ENCODE results near the gene DCX.

DCX gene

DNA sequence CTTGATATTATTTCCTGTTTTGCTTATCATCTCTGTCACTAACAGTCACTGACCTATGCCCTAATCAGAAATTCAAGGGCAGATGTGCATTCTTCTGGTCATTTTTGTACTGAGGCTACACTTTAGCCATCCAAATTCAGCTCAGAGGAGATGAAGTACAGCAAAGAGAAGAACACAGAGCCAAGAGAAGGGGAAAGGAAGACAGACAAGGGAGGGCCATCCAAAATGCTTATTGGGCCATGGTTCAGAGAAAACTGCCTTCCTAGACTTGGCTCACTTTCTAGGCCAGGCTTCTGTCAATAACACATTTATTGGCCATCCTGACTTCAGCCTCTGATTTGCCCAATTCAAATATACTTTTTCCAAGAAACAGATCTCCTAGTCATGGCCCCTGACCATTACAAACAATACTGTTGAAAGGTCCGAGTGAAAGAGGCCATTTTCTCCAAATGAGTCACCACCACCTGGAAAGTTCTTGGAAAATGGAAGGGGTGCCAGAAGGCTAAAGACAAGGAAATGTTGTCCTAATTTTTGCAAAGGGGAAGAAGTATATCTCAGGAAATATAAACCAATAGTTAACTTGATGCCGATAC lies 56.4 kb downstream of the DCX start:
- TF ChIP-seq POLR2AphosphoS5 (IDR thresholded peaks at IDR 0.05; ENCODE audit: low read depth, low read length) = no peak
- TF ChIP-seq, protein P1, sequence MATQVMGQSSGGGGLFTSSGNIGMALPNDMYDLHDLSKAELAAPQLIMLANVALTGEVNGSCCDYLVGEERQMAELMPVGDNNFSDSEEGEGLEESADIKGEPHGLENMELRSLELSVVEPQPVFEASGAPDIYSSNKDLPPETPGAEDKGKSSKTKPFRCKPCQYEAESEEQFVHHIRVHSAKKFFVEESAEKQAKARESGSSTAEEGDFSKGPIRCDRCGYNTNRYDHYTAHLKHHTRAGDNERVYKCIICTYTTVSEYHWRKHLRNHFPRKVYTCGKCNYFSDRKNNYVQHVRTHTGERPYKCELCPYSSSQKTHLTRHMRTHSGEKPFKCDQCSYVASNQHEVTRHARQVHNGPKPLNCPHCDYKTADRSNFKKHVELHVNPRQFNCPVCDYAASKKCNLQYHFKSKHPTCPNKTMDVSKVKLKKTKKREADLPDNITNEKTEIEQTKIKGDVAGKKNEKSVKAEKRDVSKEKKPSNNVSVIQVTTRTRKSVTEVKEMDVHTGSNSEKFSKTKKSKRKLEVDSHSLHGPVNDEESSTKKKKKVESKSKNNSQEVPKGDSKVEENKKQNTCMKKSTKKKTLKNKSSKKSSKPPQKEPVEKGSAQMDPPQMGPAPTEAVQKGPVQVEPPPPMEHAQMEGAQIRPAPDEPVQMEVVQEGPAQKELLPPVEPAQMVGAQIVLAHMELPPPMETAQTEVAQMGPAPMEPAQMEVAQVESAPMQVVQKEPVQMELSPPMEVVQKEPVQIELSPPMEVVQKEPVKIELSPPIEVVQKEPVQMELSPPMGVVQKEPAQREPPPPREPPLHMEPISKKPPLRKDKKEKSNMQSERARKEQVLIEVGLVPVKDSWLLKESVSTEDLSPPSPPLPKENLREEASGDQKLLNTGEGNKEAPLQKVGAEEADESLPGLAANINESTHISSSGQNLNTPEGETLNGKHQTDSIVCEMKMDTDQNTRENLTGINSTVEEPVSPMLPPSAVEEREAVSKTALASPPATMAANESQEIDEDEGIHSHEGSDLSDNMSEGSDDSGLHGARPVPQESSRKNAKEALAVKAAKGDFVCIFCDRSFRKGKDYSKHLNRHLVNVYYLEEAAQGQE (IDR thresholded peaks at IDR 0.05; ENCODE audit: insufficient read depth in 1 of 2, low read depth in 2 of 2, low read length in 2 of 2) = no peak
- no peak for TF ChIP-seq FOXP2 (optimal IDR thresholded peaks at IDR 0.05; ENCODE audit: borderline replicate concordance, extremely low read depth, extremely low read length, insufficient read depth)
- TF ChIP-seq SIN3A (IDR thresholded peaks at IDR 0.05; ENCODE audit: borderline replicate concordance, insufficient read depth, low read length) = no peak
- TF ChIP-seq TAF1 (IDR thresholded peaks at IDR 0.05; ENCODE audit: borderline replicate concordance, insufficient read depth, low read length) = no peak

DNA sequence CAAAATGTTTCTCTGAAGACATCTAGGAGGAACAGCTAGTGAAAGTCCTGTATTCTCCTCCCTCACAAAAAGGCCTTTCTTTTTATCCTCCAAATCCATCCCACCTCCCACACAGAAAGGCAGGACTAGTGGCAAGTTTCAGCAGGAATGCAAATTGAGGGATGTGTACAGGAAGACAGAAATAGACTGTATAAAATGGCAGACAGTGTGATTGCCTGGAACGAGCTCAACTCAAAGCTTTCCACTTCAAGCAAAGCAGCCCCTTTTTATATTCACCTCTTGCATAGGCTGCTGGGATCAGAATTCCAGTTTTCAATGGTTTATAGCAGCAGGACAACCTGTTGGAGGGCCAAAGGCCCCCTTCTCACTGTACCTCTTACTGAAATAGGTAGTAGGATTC lies 57.5 kb downstream of the DCX start:
- TF ChIP-seq POLR2AphosphoS5 (IDR thresholded peaks at IDR 0.05; ENCODE audit: low read depth, low read length) (no peak), FOXP2 (optimal IDR thresholded peaks at IDR 0.05; ENCODE audit: borderline replicate concordance, extremely low read depth, extremely low read length, insufficient read depth) (no peak), SIN3A (IDR thresholded peaks at IDR 0.05; ENCODE audit: borderline replicate concordance, insufficient read depth, low read length) (no peak), TAF1 (IDR thresholded peaks at IDR 0.05; ENCODE audit: borderline replicate concordance, insufficient read depth, low read length) (no peak)
- TF ChIP-seq, protein P1 (IDR thresholded peaks at IDR 0.05; ENCODE audit: insufficient read depth in 1 of 2, low read depth in 2 of 2, low read length in 2 of 2) = no peak

DNA sequence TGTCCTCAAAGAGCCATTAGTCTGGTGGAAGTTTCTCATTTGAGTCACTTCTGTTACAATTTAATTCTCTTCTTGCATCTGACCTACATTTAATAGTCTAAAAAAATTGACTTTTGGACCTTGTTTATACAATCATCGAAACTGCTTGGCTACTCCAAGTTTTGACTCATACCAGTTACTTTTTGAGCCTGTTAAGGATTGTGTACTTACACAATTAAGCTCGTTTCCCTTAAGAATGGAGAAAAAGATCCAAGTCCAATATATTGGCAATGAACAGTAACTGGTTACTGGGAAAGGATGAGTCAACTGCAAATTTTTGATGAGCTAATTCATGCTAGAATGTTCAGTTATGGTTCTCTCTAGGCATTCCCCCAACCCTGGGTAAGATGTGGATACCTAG lies 58.2 kb downstream of the DCX start:
- TF ChIP-seq, protein P1 (IDR thresholded peaks at IDR 0.05; ENCODE audit: insufficient read depth in 1 of 2, low read depth in 2 of 2, low read length in 2 of 2) = no peak
- TF ChIP-seq TAF1 (IDR thresholded peaks at IDR 0.05; ENCODE audit: borderline replicate concordance, insufficient read depth, low read length) = no peak
- TF ChIP-seq SIN3A (IDR thresholded peaks at IDR 0.05; ENCODE audit: borderline replicate concordance, insufficient read depth, low read length) = no peak
- no peak for TF ChIP-seq FOXP2 (optimal IDR thresholded peaks at IDR 0.05; ENCODE audit: borderline replicate concordance, extremely low read depth, extremely low read length, insufficient read depth)

DNA sequence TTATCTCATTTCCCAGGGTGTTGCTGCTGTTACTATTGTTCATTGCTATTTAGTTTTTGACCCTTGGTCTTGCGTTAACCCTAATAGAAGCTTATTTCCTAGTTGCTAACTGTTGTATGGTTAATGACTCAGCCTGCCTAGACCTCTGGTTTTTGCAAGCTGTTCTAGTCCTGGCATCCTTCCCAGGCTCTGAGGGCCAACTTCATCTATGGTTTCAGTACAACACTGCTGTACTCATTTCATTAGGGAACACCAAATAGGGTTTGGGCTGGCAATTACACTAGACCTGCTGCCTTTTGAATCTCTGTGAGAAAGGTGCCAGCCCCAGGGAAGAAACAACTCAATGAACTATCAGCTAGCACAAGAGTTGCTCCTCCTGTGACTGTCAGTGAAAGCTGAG lies 59.6 kb downstream of the DCX start:
- TF ChIP-seq POLR2AphosphoS5 (IDR thresholded peaks at IDR 0.05; ENCODE audit: low read depth, low read length) (no peak), FOXP2 (optimal IDR thresholded peaks at IDR 0.05; ENCODE audit: borderline replicate concordance, extremely low read depth, extremely low read length, insufficient read depth) (no peak), TAF1 (IDR thresholded peaks at IDR 0.05; ENCODE audit: borderline replicate concordance, insufficient read depth, low read length) (no peak), SIN3A (IDR thresholded peaks at IDR 0.05; ENCODE audit: borderline replicate concordance, insufficient read depth, low read length) (no peak)
- TF ChIP-seq, protein P1 (IDR thresholded peaks at IDR 0.05; ENCODE audit: insufficient read depth in 1 of 2, low read depth in 2 of 2, low read length in 2 of 2) = no peak

DNA sequence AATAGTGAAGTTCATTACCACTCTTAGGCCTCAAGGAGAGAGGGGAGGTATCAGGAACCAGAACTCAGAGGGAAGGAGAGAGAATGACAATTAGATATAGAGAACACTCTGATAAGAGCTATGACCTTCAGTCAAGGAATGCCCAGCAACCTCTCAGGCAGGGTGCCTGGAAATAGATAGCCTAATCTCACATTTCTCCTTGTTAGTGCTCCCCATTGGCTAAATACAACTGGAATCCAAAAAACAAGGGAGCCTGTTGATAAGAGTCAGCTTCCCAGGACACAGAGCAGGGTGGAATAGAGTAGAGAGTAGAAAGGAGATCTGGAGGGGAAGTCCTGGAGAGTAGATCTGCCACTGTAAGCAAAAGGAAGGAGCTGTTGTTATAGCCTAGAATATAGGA lies 62.1 kb downstream of the DCX start:
- TF ChIP-seq SIN3A (IDR thresholded peaks at IDR 0.05; ENCODE audit: borderline replicate concordance, insufficient read depth, low read length) = no peak
- TF ChIP-seq TAF1 (IDR thresholded peaks at IDR 0.05; ENCODE audit: borderline replicate concordance, insufficient read depth, low read length) = no peak
- TF ChIP-seq POLR2AphosphoS5 (IDR thresholded peaks at IDR 0.05; ENCODE audit: low read depth, low read length) = no peak
- TF ChIP-seq FOXP2 (optimal IDR thresholded peaks at IDR 0.05; ENCODE audit: borderline replicate concordance, extremely low read depth, extremely low read length, insufficient read depth) = no peak
- TF ChIP-seq, protein P1 (IDR thresholded peaks at IDR 0.05; ENCODE audit: insufficient read depth in 1 of 2, low read depth in 2 of 2, low read length in 2 of 2) = no peak
